IMR-90 (cell line): ENCODE results near the gene GNB1L. TPM values are rescaled to one million over a fixed set of nuclear protein-coding genes. Genes with fewer than 3 reads are reported as not detected.

Experiments
- ATAC-seq: fragments of 200-7000 bp; cut with Tn5 transposase; 2 replicates; pipeline ENCODE4 v1.9.1; 2020; ENCODE audit warnings: low read depth, mild to moderate bottlenecking, moderate library complexity
- BruUV-seq: library from RNA; stranded (reverse); fragments of 400-500 nt; replicated peaks from 2 replicates; lab custom pipeline; 2021; lab: Mats Ljungman, UMichigan
- CTCF ChIA-PET: fragments of 300-600 bp; formaldehyde crosslinking; extraction: SDS; loops from one replicate; lab custom pipeline; 2021; ENCODE audit warnings: antibody characterized with exemption; lab: Yijun Ruan, JAX
- POLR2A ChIA-PET: fragments of 300-600 bp; sonication (Branson Sonifier 250); formaldehyde crosslinking; loops from one replicate; lab custom pipeline; 2022; ENCODE audit warnings: antibody characterized with exemption; ENCODE audit not compliant: unreplicated experiment; lab: Charles Lee
- DNase-seq: peaks from one replicate; pipeline ENCODE4 v3.0.0; 2013
- H2AFZ ChIP-seq: replicated peaks from 2 replicates; pipeline ENCODE3; 2013; ENCODE audit warnings: low read length, mild to moderate bottlenecking; ENCODE audit not compliant: poor library complexity
- H2AK5ac ChIP-seq: 2 replicates; pipeline ENCODE4 v1.6.1; 2013; ENCODE audit warnings: low read depth, low read length, inconsistent platforms
- H2AK9ac ChIP-seq: replicated peaks from 2 replicates; pipeline ENCODE3; 2013; ENCODE audit warnings: mild to moderate bottlenecking, low read depth, low read length, moderate library complexity; ENCODE audit not compliant: poor library complexity
- H2BK120ac ChIP-seq: 2 replicates; pipeline ENCODE4 v1.6.1; 2013; ENCODE audit warnings: low read depth, low read length, inconsistent platforms
- H2BK15ac ChIP-seq: 3 replicates; pipeline ENCODE4 v1.6.1; 2013; ENCODE audit warnings: low read depth, low read length, inconsistent platforms
- H2BK20ac ChIP-seq: 2 replicates; pipeline ENCODE4 v1.6.1; 2013; ENCODE audit warnings: low read depth, mild to moderate bottlenecking, inconsistent platforms, low read length, moderate library complexity
- H2BK5ac ChIP-seq: 2 replicates; pipeline ENCODE4 v1.6.1; 2013; ENCODE audit warnings: mild to moderate bottlenecking, low read depth, low read length, inconsistent platforms; ENCODE audit not compliant: poor library complexity, severe bottlenecking
- H3K14ac ChIP-seq: replicated peaks from 2 replicates; pipeline ENCODE4 v1.6.1; 2013; ENCODE audit warnings: low read depth, low read length, inconsistent platforms
- H3K18ac ChIP-seq: 2 replicates; pipeline ENCODE4 v1.6.1; 2013; ENCODE audit warnings: low read depth, low read length, control low read depth
- H3K23ac ChIP-seq: 2 replicates; pipeline ENCODE4 v1.6.1; 2013; ENCODE audit warnings: low read depth, low read length, inconsistent platforms
- H3K27ac ChIP-seq: 2 replicates; pipeline ENCODE4 v1.5.1; 2013; ENCODE audit warnings: mild to moderate bottlenecking, control low read depth, low read length; ENCODE audit not compliant: insufficient read depth
- H3K27me3 ChIP-seq: 2 replicates; pipeline ENCODE4 v1.6.1; 2013; ENCODE audit warnings: low read length; ENCODE audit not compliant: control insufficient read depth, insufficient read depth
- H3K36me3 ChIP-seq: 2 replicates; pipeline ENCODE4 v1.6.1; 2013; ENCODE audit warnings: low read length, mixed read lengths; ENCODE audit not compliant: control insufficient read depth, insufficient read depth
- H3K4ac ChIP-seq: 2 replicates; pipeline ENCODE4 v1.6.1; 2013; ENCODE audit warnings: low read depth, low read length, inconsistent platforms
- H3K4me1 ChIP-seq: 2 replicates; pipeline ENCODE4 v1.6.1; 2013; ENCODE audit warnings: low read length, mixed read lengths; ENCODE audit not compliant: control insufficient read depth, insufficient read depth
- H3K4me2 ChIP-seq: 2 replicates; pipeline ENCODE4 v1.6.1; 2013; ENCODE audit warnings: low read depth, mild to moderate bottlenecking, control low read depth, low read length, moderate library complexity
- H3K4me3 ChIP-seq: 2 replicates; pipeline ENCODE4 v1.5.1; 2013; ENCODE audit warnings: low read depth, mild to moderate bottlenecking, control low read depth, low read length, moderate library complexity; ENCODE audit not compliant: insufficient read depth
- H3K56ac ChIP-seq: 2 replicates; pipeline ENCODE4 v1.6.1; 2013; ENCODE audit warnings: low read length, inconsistent platforms; ENCODE audit not compliant: insufficient read depth; ENCODE audit errors: extremely low read depth
- H3K79me1 ChIP-seq, 2 experiments: 2 replicates each; pipeline ENCODE4 v1.6.1; 2013; ENCODE audit warnings: low read length in 2 of 2, inconsistent platforms in 1 of 2, low read depth in 1 of 2
- H3K9ac ChIP-seq: 2 replicates; pipeline ENCODE4 v1.6.1; 2013; ENCODE audit warnings: low read depth, low read length, control low read depth
- H3K9me1 ChIP-seq: 2 replicates; pipeline ENCODE4 v1.6.1; 2013; ENCODE audit warnings: low read length, inconsistent platforms; ENCODE audit not compliant: insufficient read depth
- H3K9me3 ChIP-seq: 2 replicates; pipeline ENCODE4 v1.6.1; 2013; ENCODE audit warnings: low read length; ENCODE audit not compliant: control insufficient read depth, insufficient read depth
- H4K20me1 ChIP-seq: 2 replicates; pipeline ENCODE4 v1.6.1; 2013; ENCODE audit warnings: low read length, inconsistent platforms; ENCODE audit not compliant: insufficient read depth
- H4K5ac ChIP-seq: 2 replicates; pipeline ENCODE4 v1.6.1; 2013; ENCODE audit warnings: mild to moderate bottlenecking, low read depth, low read length, control low read depth
- H4K8ac ChIP-seq, 2 experiments: 2 replicates each; pipeline ENCODE4 v1.6.1; 2013; ENCODE audit warnings: low read depth in 2 of 2, low read length in 2 of 2, control low read depth in 1 of 2, inconsistent platforms in 1 of 2
- H4K91ac ChIP-seq: 2 replicates; pipeline ENCODE4 v1.6.1; 2013; ENCODE audit warnings: low read depth, low read length, inconsistent platforms; ENCODE audit not compliant: insufficient read depth
- CEBPB ChIP-seq: IDR thresholded peaks from 2 replicates; pipeline ENCODE4 v1.6.1; 2012; ENCODE audit warnings: low read depth, low read length, improper control_type of control experiment
- CHD1 ChIP-seq: IDR thresholded peaks from 2 replicates; pipeline ENCODE4 v1.6.1; 2012; ENCODE audit warnings: low read depth, low read length, improper control_type of control experiment
- FOS ChIP-seq: fragments of 150-350 bp; IDR thresholded peaks from 2 replicates; pipeline ENCODE4 v1.6.1; 2016; ENCODE audit warnings: low read depth, low read length
- MAZ ChIP-seq: IDR thresholded peaks from 2 replicates; pipeline ENCODE4 v1.6.1; 2012; ENCODE audit warnings: low read depth, mild to moderate bottlenecking, low read length, improper control_type of control experiment, moderate library complexity, borderline replicate concordance
- MXI1 ChIP-seq: IDR thresholded peaks from 2 replicates; pipeline ENCODE4 v1.6.1; 2012; ENCODE audit warnings: low read depth, mild to moderate bottlenecking, low read length, moderate library complexity, borderline replicate concordance
- NFE2L2 ChIP-seq: fragments of 150-350 bp; IDR thresholded peaks from 2 replicates; pipeline ENCODE4 v1.6.1; 2016; ENCODE audit warnings: low read depth, mild to moderate bottlenecking, low read length
- POLR2A ChIP-seq: IDR thresholded peaks from 2 replicates; pipeline ENCODE4 v1.6.1; 2012; ENCODE audit warnings: mild to moderate bottlenecking, low read depth, low read length
- RAD21 ChIP-seq: IDR thresholded peaks from 2 replicates; pipeline ENCODE4 v1.6.1; 2012; ENCODE audit warnings: low read length, improper control_type of control experiment
- RCOR1 ChIP-seq: IDR thresholded peaks from 2 replicates; pipeline ENCODE4 v1.6.1; 2012; ENCODE audit warnings: mild to moderate bottlenecking, low read length, improper control_type of control experiment; ENCODE audit not compliant: insufficient replicate concordance
- RFX5 ChIP-seq: IDR thresholded peaks from 2 replicates; pipeline ENCODE4 v1.8.0; 2012; ENCODE audit warnings: low read depth, mild to moderate bottlenecking, low read length, moderate library complexity
- SMC3 ChIP-seq: fragments of 150-350 bp; IDR thresholded peaks from 2 replicates; pipeline ENCODE4 v1.6.1; 2016; ENCODE audit warnings: low read depth, mild to moderate bottlenecking, antibody characterized with exemption, low read length, moderate library complexity
- dilution Hi-C: fragments of 300-500 bp; cut with HindIII; formaldehyde crosslinking; loops from one replicate; pipeline ENCODE4 v1.14.3; 2018; ENCODE audit warnings: low sequenced_read_pairs; ENCODE audit not compliant: unreplicated experiment
- in situ Hi-C: fragments of 300-500 bp; cut with MboI; formaldehyde crosslinking; loops from 3 replicates; pipeline ENCODE4 v1.14.3; 2019; ENCODE audit warnings: low sequenced_read_pairs, inconsistent platforms, mixed read lengths
- intact Hi-C: fragments of 100-400 bp; cut with micrococcal nuclease; formaldehyde crosslinking; loops from 2 replicates; pipeline ENCODE4 v1.10.0; 2022
- polyA plus RNA-seq, 3 experiments: library from polyadenylated mRNA; depleted of rRNA; stranded (reverse); fragments of >200 nt; gene quantifications; 2 replicates each; pipeline ENCODE4 v1.2.3, GENCODE V29; 2012; ENCODE audit warnings: low replicate concordance in 1 of 3
- total RNA-seq: library from RNA; depleted of rRNA; stranded (reverse); fragments of >200 nt; gene quantifications from 2 replicates; pipeline ENCODE4 v1.2.3, GENCODE V29; 2012
- TF ChIP-seq, protein P1 (sequence below): fragments of 150-350 bp; IDR thresholded peaks from 2 replicates; pipeline ENCODE4 v1.6.1; 2016; ENCODE audit warnings: low read depth, mild to moderate bottlenecking, low read length, moderate library complexity, borderline replicate concordance
- TF ChIP-seq, protein P2 (sequence below): fragments of 150-350 bp; IDR thresholded peaks from 2 replicates; pipeline ENCODE4 v1.6.1; 2017; ENCODE audit warnings: mild to moderate bottlenecking, antibody characterized with exemption, low read length, low read depth

The GNB1L gene
- total and polyA plus RNA-seq, 2 of the 4 experiments (the other 2 are of a cell fraction), result 2.5 to 4.4 TPM

DNA sequence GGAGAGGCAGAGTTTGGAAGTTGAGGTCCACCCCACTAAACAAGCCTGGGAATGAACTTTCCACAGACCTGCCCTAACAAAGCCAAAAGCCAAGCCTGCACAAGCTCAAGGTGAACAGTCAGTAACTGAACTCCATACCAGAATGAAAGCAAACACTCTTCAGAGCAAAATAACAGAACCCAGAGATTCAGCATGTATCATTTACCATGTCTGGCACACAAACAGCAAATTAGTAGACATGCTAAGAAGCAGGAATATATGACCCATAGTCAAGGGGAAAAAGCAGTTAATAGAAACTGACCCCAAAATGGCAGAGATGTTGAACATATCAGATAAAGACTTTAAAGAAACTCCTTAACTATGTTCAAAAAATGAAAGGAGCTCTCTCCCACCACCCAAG, 62.8 kb downstream of the GNB1L start:
- BruUV-seq, result no TSS peak
- no peak overlapping the region for H3K56ac ChIP-seq
- H3K23ac ChIP-seq, result no peak overlapping the region
- H3K9me1 ChIP-seq, result no peaks in the 10 kb centered on the region
- H3K9me3 ChIP-seq, result peaks cover 8% of the 10 kb centered on the region
- no peak overlapping the region for H3K4ac ChIP-seq
- no peak overlapping the region for H2BK15ac ChIP-seq
- H4K8ac ChIP-seq, result no peak overlapping the region
- no peak overlapping the region for H3K27ac ChIP-seq
- no peak overlapping the region for H4K91ac ChIP-seq
- no peak overlapping the region for H3K4me2 ChIP-seq
- TF ChIP-seq RCOR1, result no peak
- no peak for TF ChIP-seq SMC3
- no peak for TF ChIP-seq RFX5
- TF ChIP-seq NFE2L2, result no peak
- no peak for TF ChIP-seq MXI1
- TF ChIP-seq, protein P1, sequence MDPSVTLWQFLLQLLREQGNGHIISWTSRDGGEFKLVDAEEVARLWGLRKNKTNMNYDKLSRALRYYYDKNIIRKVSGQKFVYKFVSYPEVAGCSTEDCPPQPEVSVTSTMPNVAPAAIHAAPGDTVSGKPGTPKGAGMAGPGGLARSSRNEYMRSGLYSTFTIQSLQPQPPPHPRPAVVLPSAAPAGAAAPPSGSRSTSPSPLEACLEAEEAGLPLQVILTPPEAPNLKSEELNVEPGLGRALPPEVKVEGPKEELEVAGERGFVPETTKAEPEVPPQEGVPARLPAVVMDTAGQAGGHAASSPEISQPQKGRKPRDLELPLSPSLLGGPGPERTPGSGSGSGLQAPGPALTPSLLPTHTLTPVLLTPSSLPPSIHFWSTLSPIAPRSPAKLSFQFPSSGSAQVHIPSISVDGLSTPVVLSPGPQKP, result no peak
- TF ChIP-seq FOS, result no peak
- TF ChIP-seq, protein P2, sequence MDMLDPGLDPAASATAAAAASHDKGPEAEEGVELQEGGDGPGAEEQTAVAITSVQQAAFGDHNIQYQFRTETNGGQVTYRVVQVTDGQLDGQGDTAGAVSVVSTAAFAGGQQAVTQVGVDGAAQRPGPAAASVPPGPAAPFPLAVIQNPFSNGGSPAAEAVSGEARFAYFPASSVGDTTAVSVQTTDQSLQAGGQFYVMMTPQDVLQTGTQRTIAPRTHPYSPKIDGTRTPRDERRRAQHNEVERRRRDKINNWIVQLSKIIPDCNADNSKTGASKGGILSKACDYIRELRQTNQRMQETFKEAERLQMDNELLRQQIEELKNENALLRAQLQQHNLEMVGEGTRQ, result no peak
- no peak for TF ChIP-seq POLR2A
- no peak for TF ChIP-seq RAD21
- no peak for TF ChIP-seq CEBPB
- no peak for TF ChIP-seq CHD1
- TF ChIP-seq MAZ, result no peak
- ChIA-PET CTCF (no interaction called here), POLR2A (no interaction called here)
- no peak overlapping the region for H3K4me3 ChIP-seq
- H2AK5ac ChIP-seq, result no peak overlapping the region
- no peaks in the 10 kb centered on the region for H4K20me1 ChIP-seq
- no peaks in the 10 kb centered on the region for H3K27me3 ChIP-seq
- no peak overlapping the region for H2AFZ ChIP-seq
- intact Hi-C loops (no loop called here), in situ Hi-C loops (no loop called here), dilution Hi-C loops (no loop called here)
- no peaks in the 10 kb centered on the region for H3K79me1 ChIP-seq
- H3K4me1 ChIP-seq, result peaks cover 2% of the 10 kb centered on the region; the same call in 1 of the 2 replicates
- peaks cover 3% of the 10 kb centered on the region for H3K36me3 ChIP-seq
- H3K9ac ChIP-seq, result no peak overlapping the region
- no peak overlapping the region for H2AK9ac ChIP-seq
- H2BK120ac ChIP-seq, result no peak overlapping the region
- ATAC-seq, result no peak
- no peak overlapping the region for H3K14ac ChIP-seq
- DNase-seq, result no peak
- no peak overlapping the region for H4K5ac ChIP-seq
- no peak overlapping the region for H2BK20ac ChIP-seq
- H2BK5ac ChIP-seq, result no peak overlapping the region
- H3K18ac ChIP-seq, result no peak overlapping the region
